ENCODE data around the gene SLC25A22.

- TF ChIP-seq CTCF (IDR thresholded peaks at IDR 0.05; ENCODE audit: insufficient read depth, low read length) (no peak), POLR2AphosphoS5 (IDR thresholded peaks at IDR 0.05; ENCODE audit: low read depth) (no peak), REST (IDR thresholded peaks at IDR 0.05; ENCODE audit: insufficient replicate concordance, low read depth) (no peak)
Observed at GRCh38 chr11:833114-833791, 35.2 kb upstream of the SLC25A22 start.
